Fibroblast of the aortic adventitia (primary cell): ENCODE results near the gene KRTAP12-3. TPM values are rescaled to one million over a fixed set of nuclear protein-coding genes. Genes with fewer than 3 reads are reported as not detected.
"Not testable (repeated sequence)": the region's sequence is repeated elsewhere in the genome, so short reads cannot be mapped to it uniquely, and the experiment has no call there.

ENCODE experiments used
- DNase-seq: peaks from one replicate; pipeline ENCODE4 v3.0.0-alpha.2; 2010; ENCODE audit warnings: low read depth
- H3K4me3 ChIP-seq: 2 replicates; pipeline ENCODE4 v1.5.1; 2011; ENCODE audit warnings: low read depth, mild to moderate bottlenecking, control low read depth, low read length, moderate library complexity
- CTCF ChIP-seq: IDR thresholded peaks from 2 replicates; pipeline ENCODE4 v1.5.1; 2011; ENCODE audit warnings: mild to moderate bottlenecking, low read length, control low read depth, inconsistent platforms; ENCODE audit not compliant: insufficient read depth
- total RNA-seq: library from RNA; depleted of rRNA; stranded (reverse); fragments of >200 nt; gene quantifications from 2 replicates; pipeline ENCODE4 v1.2.3, GENCODE V29; 2012; ENCODE audit warnings: low replicate concordance

Gene KRTAP12-3
- total RNA-seq, 1 donor: not detected

DNA sequence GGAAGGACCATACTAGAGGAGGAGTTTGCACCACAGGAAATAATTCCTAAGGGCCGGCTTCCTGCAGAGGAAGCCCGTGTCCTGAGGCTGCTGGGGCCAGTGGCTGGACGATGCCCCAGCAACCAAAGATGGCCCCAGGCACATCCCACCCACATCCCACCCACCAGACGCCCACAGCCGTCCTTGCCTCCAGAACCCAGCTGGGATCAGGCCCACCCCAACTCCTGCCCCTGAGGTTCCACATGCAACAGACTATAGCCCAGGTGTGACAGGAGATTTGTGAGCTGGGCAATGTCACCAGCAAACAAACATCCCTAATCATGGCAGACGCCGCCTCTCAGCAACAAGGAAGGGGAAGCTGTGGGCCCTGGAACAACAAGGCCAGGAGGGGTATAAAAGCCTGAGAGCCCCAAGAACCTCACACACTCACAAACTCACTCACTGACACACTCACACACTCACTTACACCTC, 31.0 kb upstream of the KRTAP12-3 start, which contains the start of gene KRTAP10-9:
Gene KRTAP10-9, plus strand, starts transcription at position 421 of the 471 bp plus-strand sequence. CDS start 79 bp downstream, outside the sequence.
- no peak for TF ChIP-seq CTCF
- DNase-seq: no peak
- H3K4me3 ChIP-seq: no peak within 1 kb of the TSS

DNA sequence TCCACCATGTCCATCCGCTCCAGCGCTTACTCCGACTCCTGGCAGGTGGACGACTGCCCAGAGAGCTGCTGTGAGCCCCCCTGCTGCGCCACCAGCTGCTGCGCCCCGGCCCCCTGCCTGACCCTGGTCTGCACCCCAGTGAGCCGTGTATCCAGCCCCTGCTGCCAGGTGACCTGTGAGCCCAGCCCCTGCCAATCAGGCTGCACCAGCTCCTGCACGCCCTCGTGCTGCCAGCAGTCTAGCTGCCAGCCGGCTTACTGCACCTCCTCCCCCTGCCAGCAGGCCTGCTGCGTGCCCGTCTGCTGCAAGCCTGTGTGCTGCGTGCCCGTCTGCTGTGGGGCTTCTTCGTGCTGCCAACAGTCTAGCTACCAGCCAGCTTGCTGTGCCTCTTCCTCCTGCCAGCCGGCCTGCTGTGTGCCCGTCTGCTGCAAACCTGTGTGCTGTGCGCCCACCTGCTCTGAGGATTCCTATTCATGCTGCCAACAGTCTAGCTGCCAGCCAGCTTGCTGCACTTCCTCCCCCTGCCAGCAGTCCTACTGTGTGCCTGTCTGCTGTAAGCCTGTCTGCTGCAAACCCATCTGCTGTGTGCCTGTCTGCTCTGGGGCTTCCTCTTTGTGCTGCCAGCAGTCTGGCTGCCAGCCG, 30.4 kb upstream of the KRTAP12-3 start:
- DNase-seq, H3K4me3 ChIP-seq: not testable (repeated sequence)

- H3K4me3 ChIP-seq, DNase-seq: not testable (repeated sequence)
Measured at GRCh38 chr21:44627831-44628233, 29.9 kb upstream of the KRTAP12-3 start.

DNA sequence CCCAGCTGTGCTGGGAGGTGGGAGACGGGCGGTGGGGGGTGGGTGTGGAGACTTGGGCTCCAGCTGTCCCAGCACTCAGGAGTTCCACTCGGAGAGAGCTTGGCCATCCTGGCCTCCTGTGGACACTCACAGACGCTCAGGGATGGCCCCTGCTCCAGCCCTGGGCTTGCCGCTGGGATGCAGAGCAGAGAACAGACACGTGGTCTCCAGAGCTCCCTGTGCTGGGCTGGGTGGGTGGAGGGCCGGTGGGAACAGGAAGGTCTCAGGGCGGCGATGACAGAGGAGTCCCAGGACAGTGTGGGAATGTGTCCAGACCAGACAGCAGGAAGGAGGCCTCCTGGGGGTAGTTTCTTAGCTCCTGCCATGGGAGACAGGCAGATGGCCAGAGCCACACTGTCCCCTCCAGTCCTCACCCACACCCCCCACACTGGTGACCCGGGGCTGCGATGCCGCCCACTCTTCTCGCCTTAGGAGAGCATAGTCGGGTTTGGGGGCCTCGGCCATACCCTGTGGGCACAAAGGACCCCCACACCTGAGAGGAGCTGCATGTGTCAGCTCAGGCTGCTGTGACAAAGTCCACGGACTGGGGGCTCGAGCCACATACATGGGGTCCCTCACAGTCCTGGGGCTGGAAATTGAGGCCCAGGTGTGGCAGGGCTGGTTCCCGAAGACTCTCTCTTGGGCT, 28.9 kb upstream of the KRTAP12-3 start:
- no peak overlapping the region for H3K4me3 ChIP-seq
- DNase-seq: no peak
- no peak for TF ChIP-seq CTCF

- no peak for DNase-seq
- no peak overlapping the region for H3K4me3 ChIP-seq
- no peak for TF ChIP-seq CTCF
Measured at GRCh38 chr21:44630440-44630839, 27.3 kb upstream of the KRTAP12-3 start.

GRCh38 chr21:44632067-44632466, 25.7 kb upstream of the KRTAP12-3 start:
- no peak for DNase-seq
- no peak for TF ChIP-seq CTCF
- H3K4me3 ChIP-seq: no peak overlapping the region

- DNase-seq: no peak
- no peak for TF ChIP-seq CTCF
- no peak overlapping the region for H3K4me3 ChIP-seq
Measured at GRCh38 chr21:44636209-44637017, 21.3 kb upstream of the KRTAP12-3 start.
